Mononuclear cell (primary cell): ENCODE data around the gene BCL2L2. TPM values are rescaled to one million over a fixed set of nuclear protein-coding genes. Genes with fewer than 3 reads are reported as not detected.

Experiments
- H3K27me3 ChIP-seq: 2 replicates; pipeline ENCODE4 v1.6.0; 2011; ENCODE audit warnings: low read length, control low read depth; ENCODE audit not compliant: insufficient read depth
- H3K4me1 ChIP-seq: 2 replicates; pipeline ENCODE4 v1.5.1; 2011; ENCODE audit warnings: mild to moderate bottlenecking, low read length, control low read depth; ENCODE audit not compliant: insufficient read depth
- H3K4me3 ChIP-seq: 2 replicates; pipeline ENCODE4 v1.5.1; 2011; ENCODE audit warnings: mild to moderate bottlenecking, low read length, moderate library complexity
- H3K9me3 ChIP-seq: 2 replicates; pipeline ENCODE4 v1.5.1; 2011; ENCODE audit warnings: low read depth, mild to moderate bottlenecking, control low read depth, low read length
- total RNA-seq: library from RNA; depleted of rRNA; stranded (reverse); fragments of >200 nt; gene quantifications from one replicate; pipeline ENCODE4 v1.2.3, GENCODE V29; 2012

The BCL2L2 gene
- total RNA-seq, 1 donor = 3.4 TPM

DNA sequence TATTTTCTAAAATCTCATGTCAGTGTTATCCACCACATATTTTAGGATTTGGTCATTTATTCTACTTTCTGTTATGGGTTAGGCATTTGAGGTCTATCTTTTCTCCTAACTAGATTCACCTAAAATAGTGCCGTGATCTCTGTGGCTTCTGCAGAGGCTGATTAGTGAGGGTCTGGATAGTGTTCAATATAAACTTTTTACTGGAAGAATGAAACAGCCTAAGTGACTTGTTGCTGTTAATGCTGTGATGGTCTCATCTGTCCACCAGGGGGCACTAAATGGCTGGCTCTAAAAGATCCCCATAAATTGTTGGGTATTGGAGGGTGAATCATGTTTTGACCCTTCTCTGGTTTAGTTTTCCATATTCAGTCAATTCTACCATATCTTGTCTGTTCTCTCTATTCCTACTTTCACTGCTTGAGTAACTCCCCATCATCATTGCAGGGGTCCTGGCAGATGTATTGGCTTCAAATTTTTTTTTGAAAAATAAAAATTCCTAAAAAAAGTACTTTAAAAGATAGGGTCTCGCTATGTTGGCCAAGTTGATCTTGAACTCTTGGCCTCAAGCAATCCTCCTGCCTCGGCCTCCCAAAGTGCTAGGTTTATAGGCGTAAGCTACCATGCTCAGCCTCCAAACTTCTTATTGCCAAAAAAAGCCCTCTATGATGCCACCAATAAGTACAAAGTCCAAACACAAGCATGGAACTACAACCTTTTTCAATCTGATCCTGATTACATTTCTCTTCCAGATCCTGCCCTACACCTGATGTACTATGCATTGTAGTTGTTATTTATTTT is 21.5 kb downstream of the BCL2L2 start:
- H3K9me3 ChIP-seq = no peaks in the 10 kb centered on the region
- peaks cover 10% of the 10 kb centered on the region for H3K4me1 ChIP-seq
- H3K27me3 ChIP-seq = no peaks in the 10 kb centered on the region
- no peak overlapping the region for H3K4me3 ChIP-seq

DNA sequence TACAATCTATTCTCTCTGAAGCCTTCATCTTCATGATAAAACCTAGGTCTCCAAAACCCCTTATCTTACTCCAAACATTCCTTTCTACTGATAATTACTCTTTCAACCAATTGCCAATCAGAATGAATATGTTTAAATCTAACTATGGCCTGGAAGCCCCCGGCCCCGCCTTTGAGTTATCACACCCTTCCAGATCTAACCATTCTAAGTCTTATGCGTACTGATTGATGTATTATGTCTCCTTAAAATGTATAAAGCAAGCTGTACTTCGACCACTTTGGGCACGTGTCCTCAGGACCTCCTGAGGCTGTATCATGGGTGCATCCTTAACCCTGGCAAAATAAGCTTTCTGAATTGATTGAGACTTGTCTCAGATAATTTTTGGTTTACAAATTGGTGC is 29.0 kb downstream of the BCL2L2 start:
- Histone ChIP-seq H3K4me3 (no peak overlapping the region), H3K27me3 (peaks cover 7% of the 10 kb centered on the region), H3K4me1 (no peaks in the 10 kb centered on the region), H3K9me3 (peaks cover 10% of the 10 kb centered on the region)

DNA sequence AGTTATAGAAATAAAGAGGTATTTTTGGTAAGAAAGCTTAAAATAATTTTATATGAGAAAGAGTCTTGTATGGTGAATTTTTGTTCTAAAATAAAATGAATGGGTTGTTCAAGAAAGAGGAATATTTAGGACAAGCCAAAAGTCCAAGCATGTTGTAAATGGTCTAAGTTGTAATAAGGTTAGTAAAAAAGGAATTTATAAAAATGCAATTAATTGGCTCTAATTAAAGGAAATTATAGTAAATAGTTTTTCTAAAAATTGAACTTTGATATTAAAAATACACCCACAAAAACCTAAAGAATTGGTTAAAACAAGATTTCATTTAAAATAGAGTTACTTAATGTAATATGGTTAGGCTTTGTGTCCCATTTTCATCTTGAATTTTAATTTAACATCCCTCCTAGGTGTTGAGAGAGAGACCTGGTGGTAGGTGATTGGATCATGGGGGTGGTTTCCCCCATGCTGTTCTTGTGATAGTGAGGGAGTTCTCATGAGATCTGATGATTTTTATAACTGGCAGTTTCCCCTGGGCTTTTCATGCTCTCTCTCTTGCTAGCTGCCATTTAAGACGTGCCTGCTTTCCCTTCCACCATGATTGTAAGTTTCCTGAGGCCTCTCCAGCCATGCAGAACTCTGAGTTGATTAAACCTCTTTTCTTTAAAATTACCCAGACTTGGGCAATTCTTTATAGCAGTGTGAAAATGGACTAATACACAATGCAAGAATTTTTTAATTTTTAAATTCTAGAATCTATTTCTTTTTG is 33.1 kb downstream of the BCL2L2 start:
- Histone ChIP-seq H3K4me3 (no peak overlapping the region), H3K4me1 (no peaks in the 10 kb centered on the region), H3K9me3 (peaks cover 10% of the 10 kb centered on the region), H3K27me3 (peaks cover 11% of the 10 kb centered on the region)

DNA sequence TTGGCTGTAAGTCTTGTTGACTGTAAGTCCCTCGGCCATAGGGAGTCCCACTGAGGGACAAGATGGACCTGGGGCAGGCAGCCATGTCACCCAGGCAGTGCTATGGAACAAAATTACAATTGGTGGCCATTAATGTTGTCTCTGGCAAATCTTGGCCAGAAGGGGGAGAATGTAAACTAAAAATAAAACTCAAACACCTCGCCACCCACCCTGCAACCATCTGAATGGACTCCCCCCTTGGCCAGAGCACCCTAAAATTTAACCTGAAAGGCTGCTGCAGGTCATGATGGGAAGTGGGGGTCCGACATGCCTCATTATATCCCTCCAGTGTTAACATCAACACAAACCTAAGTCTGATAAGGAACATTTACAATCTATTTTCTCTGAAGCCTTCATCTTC is 37.8 kb downstream of the BCL2L2 start:
- Histone ChIP-seq H3K27me3 (peaks cover 6% of the 10 kb centered on the region), H3K9me3 (peaks cover 6% of the 10 kb centered on the region), H3K4me3 (no peak overlapping the region), H3K4me1 (no peaks in the 10 kb centered on the region)

DNA sequence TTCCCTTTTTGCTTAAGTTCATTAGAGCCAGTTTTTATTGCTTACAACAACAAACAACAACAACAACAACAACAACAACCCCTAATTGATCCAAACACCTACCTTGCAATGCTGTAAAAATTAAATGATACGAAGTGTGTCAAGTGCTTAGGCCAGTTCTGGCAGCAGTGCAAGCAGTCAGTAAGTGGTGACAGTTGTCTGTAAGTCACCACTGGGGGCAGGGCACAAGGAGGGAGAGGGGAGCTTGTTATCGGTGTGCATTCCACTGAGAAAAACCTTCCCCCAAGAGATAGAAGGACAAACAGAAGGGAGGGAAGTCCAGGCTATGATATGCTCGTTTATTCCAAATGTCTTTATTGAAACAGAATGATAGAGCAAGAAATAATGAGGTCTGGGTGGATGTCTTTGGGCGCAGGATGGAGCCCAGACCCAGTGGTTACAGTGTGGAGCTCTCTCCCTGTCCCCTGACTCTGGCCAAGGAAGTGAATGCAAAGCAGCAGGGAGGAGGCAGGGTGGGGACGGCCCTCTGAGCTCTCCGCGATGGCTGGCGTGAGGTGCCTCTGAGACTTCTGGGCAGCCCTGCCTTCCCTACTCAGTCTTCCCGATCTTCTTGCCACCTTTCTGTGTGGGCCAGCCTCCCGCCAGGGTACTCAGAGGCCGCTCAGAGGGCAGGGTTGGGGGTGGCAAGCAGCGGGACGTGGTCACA is 39.5 kb downstream of the BCL2L2 start:
- H3K4me3 ChIP-seq = no peak overlapping the region
- H3K27me3 ChIP-seq = peaks cover 13% of the 10 kb centered on the region
- no peaks in the 10 kb centered on the region for H3K4me1 ChIP-seq
- H3K9me3 ChIP-seq = no peaks in the 10 kb centered on the region

DNA sequence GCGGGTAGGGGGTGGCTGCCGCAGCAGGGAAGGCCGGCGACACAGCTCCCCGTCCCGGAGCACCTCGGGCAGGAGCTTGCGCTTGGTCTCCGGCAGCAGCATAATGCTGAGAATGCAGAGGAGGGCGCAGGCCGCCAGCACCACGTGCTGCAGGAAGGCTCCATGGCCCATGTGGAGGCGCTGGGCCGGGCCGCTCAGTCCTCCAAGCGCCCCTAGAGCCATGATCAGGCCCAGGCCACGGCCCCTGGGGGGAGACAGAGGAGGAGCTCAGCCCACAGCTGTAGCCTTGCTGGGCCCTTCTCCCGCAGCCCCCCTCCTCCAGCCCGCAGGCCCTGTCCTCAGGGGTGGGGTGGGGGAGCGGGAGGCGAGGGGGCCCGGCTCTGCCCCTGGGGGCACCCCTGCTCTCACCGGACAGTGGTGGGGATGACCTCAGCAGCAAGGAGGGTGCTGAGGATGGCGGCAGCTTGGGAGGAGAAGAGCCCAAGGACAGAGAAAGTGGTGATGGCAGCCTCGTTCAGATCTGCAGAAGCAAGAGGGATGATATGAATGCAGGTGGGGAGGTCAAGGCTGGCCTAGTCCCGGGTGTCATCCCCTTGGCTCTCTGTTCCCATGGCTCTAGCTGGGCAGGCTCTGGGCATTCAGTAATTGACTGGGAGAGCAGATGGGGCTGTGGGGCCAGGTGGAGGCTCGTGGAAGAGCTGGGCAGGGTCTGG is 40.2 kb downstream of the BCL2L2 start:
- peaks cover 16% of the 10 kb centered on the region for H3K27me3 ChIP-seq
- H3K9me3 ChIP-seq = no peaks in the 10 kb centered on the region
- H3K4me3 ChIP-seq = no peak overlapping the region
- peaks cover 3% of the 10 kb centered on the region for H3K4me1 ChIP-seq

DNA sequence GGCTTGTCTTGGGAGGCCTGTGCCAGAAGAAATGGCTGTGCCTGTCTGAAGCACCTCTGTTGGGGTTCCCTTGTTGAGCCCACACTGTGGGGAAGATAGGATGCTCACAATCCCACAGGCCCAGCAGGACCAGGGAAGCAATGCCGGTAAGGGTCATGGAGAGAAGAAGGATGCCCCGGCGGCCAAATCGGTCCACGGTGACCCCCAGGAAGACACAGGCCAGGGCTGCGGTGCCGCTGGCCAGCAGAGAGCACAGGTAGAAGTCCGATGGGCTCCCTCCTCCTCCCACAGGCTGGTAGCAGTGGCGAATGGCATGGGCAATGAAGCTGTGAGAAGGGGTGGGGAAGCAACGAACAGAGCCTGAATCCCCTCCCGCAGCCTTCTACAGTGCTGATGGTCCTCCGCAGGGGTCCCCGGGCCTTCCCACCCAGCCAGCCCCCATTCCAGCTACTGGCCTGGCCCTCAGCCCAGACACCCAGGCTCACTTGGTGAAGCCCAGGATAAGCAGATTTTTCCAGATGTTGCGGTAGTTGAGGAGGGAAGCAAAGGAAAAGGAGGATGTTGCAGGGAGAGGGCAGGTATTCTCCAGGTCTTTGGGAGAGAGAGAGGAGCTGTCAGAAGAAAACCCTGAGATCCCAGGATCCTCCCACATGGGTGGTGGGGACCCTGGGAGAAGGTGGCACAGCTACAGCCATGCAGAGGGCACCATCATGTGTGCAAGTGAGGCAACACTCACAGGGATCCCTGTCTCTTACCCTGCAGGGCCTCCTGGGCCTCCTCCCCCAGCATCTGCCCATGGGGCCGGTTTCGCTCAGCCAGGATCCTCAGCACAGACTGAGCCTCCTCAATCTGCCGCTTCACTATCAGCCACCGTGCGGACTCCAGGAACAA is 41.0 kb downstream of the BCL2L2 start:
- H3K27me3 ChIP-seq = peaks cover 22% of the 10 kb centered on the region
- H3K9me3 ChIP-seq = no peaks in the 10 kb centered on the region
- no peak overlapping the region for H3K4me3 ChIP-seq
- H3K4me1 ChIP-seq = peaks cover 8% of the 10 kb centered on the region

DNA sequence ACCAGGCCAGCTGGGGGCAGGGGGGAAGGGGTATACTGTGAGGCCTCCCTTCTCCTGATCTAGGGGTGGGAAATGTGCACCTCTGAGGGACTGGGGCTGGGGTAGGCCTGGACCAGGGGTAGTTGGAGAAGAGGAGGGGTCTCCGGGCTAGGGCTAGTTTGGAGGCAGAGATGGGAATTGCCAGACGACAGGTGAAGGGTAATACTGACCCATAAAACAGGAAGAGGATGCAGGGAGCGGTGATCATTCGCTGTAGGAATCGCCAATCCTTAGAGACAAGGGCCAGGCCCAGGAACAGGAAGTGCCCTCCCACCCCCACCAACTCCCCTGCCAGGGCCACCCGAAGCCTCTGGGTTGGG is 41.6 kb downstream of the BCL2L2 start:
- Histone ChIP-seq H3K27me3 (peaks cover 28% of the 10 kb centered on the region), H3K4me3 (no peak overlapping the region), H3K9me3 (no peaks in the 10 kb centered on the region), H3K4me1 (peaks cover 8% of the 10 kb centered on the region)

DNA sequence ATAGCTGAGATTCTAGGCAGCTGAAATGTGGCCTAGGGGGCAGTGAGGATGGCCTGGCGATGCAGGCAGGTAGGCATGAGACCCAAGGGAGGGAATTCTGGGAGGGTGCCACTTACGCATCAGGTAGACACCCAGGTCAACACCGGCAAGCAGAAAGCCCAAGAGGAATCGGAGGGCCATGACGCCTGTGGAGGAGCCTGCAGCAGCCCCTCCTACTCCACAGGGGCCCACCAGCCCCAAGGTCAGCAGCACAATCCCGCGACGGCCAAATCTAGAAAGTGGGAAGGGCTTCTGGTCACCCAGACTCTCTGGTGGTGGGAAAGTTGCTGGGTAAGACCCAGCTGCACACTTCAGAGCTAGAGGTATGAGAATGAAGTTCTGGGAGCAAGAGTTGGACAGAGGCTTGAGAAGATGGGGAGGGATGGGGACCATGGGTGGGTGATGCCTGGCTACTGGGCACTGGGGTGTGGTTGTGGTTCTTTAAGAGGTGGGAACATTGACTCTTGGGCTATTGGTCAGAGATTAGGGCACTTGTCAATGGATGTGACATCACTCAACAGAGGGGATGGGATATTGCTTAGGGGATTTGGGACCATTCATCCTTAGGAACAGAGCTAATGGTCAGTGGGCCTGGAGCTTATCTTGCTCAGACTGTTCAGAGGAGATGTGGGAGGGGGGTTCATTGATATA is 42.7 kb downstream of the BCL2L2 start:
- H3K4me1 ChIP-seq = peaks cover 8% of the 10 kb centered on the region
- H3K9me3 ChIP-seq = no peaks in the 10 kb centered on the region
- peaks cover 38% of the 10 kb centered on the region for H3K27me3 ChIP-seq
- H3K4me3 ChIP-seq = no peak overlapping the region

DNA sequence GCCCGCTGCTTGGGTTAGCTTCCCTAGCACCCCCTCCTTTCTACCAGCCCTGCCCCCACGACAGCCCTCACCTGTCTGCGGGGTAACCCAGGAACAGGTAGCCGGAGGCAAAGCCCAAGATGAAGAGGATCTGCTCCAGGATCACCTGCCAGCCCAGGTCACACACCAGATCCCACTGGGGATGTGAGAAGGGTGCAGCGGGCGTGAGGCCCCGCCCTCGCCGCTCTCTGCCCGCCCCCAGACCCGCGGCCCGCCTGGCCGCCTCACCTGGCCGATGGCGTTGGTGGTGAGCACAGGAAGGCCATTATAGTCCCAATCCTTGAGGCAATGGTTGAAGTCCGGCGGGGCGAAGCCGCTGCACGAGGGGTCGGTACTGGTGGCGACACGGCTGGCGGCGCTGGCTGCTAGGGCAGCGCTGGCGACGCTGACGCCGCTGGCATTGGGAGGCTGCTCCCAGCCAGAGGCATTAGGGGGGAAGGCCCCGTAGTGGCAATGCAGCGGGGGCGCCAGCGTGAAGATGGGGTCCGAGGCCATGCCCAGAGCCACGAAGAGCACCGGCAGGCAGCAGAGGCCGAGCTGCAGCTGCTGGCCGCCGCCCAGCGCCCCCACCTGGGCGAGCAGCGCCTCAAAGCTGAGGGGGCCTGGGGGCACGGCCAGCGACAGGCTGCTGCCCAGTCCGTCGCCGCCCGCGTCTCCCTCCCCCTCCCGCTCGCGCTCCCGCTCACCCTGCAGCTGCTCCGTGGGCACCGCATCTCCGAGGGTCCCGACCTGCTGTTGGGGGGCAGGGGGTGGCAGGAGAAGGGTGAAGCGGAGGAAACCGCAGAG is 45.3 kb downstream of the BCL2L2 start:
- Histone ChIP-seq H3K27me3 (peaks cover 45% of the 10 kb centered on the region), H3K9me3 (no peaks in the 10 kb centered on the region), H3K4me3 (peak overlapping the region; percentile 20), H3K4me1 (peaks cover 8% of the 10 kb centered on the region)

DNA sequence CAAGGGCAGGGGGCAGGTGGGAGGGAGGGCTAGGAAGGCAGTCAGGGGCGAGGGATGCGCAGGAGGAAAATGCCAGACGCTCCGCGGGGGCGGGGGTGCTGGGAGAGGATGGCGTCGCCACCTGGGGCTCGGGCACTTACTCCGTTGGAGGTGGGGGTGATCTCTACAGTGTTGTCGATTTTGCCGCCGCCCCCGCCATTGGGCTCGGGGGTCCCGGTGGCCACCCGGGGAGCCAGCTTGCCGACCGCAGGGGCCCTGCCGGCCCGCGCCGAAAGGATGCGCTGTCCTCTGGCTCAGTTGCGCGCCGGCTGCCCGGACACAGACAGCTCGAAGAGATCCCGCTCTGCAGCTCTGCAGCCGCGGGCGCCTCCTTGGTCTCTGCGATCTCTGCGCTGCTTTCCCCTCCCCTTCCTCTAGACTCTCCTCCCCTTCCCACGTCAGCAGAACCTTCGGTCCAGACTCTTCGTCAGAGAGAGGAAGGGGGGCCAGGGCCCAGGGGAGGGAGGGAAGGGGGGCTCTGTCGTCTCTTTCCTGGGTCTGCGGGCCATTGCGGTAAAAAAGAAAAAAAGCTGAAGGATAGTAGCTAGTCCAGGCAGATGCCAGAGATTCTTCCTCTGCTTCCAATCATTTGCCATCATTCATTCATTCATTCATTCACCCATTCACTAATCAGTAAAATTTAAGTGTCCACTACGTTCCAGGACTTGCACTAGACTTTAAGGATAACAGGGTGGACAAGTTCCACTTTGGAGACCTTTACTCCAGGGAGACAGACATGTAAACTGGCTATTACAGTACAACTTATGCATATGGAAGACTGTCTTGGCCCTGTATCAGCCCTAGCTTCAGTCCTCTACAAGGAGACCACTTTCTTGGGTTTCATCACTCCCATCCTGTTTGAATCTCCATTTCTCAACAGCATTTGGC is 46.1 kb downstream of the BCL2L2 start, which contains the start of gene SLC22A17:
Gene SLC22A17, minus strand, starts transcription at position 382 of the 927 bp plus-strand sequence.
- Histone ChIP-seq H3K4me3 (peak within 1 kb of the TSS; percentile 20), H3K9me3 (no peaks in the 10 kb centered on the region), H3K27me3 (peaks cover 45% of the 10 kb centered on the region), H3K4me1 (peaks cover 8% of the 10 kb centered on the region)

DNA sequence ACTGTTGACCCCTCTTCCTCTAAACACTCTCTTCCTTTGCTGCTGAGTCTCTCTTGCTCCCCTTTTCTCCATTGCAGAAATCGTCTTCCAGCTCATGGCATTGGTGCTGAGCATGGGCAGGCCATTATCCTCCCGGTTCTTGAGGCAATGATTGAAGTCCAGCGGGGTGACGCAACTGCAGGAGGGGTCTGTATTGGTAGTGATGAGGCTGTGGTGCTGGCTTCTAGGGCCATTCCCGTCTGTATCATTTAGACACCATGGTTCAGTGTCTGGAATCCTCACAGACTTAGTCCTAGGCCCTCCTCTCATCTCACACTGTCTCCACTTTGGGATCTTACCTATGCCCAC is 46.8 kb downstream of the BCL2L2 start:
- Histone ChIP-seq H3K4me3 (no peak overlapping the region), H3K9me3 (no peaks in the 10 kb centered on the region), H3K27me3 (peaks cover 45% of the 10 kb centered on the region), H3K4me1 (peaks cover 8% of the 10 kb centered on the region)
